Gastroesophageal sphincter (tissue), 4 donors: ENCODE measurements around the gene MATN1. TPM values are rescaled to one million over a fixed set of nuclear protein-coding genes. Genes with fewer than 3 reads are reported as not detected.

ENCODE experiments used
- ATAC-seq: fragments of 150-250 bp; one replicate; pipeline ENCODE4 v1.9.1; 2016; ENCODE audit warnings: mild to moderate bottlenecking, moderate library complexity
- H3K27ac ChIP-seq, 4 donors: fragments of 200-600 bp; sonication (generic) in 3 of 4; 1 replicate in 3 of 4; 2 replicates in 1 of 4; pipeline ENCODE4 v1.5.1; 2016 to 2019
- H3K27me3 ChIP-seq: fragments of 200-600 bp; sonication (generic); one replicate; pipeline ENCODE4 v1.5.1; 2019
- H3K36me3 ChIP-seq, 2 donors: fragments of 200-600 bp; sonication (generic); one replicate each; pipeline ENCODE4 v1.5.1; 2019; ENCODE audit warnings: control low read depth in 1 of 2
- H3K4me1 ChIP-seq, 3 donors: fragments of 200-600 bp; sonication (generic); 1 replicate in 2 of 3; 2 replicates in 1 of 3; pipeline ENCODE4 v1.5.1; 2016 to 2019; ENCODE audit warnings: control low read depth in 2 of 3
- H3K4me3 ChIP-seq, 2 donors: fragments of 200-600 bp; sonication (generic); one replicate each; pipeline ENCODE4 v1.5.1; 2019; ENCODE audit warnings: mild to moderate bottlenecking in 1 of 2, moderate library complexity in 1 of 2
- H3K9me3 ChIP-seq, 3 donors: fragments of 200-600 bp; sonication (generic); one replicate each; pipeline ENCODE4 v1.5.1; 2017 to 2019; ENCODE audit warnings: control low read depth in 2 of 3
- CTCF ChIP-seq, 4 experiments: fragments of 200-600 bp in 2 of 4; fragments of 450-650 bp in 2 of 4; sonication (generic) in 1 of 4; IDR thresholded peaks; one replicate each; pipeline ENCODE4 v1.5.1; 2017 to 2019; ENCODE audit warnings: antibody characterized with exemption in 4 of 4, mild to moderate bottlenecking in 2 of 4, moderate library complexity in 2 of 4
- EP300 ChIP-seq: sonication (generic); formaldehyde crosslinking; IDR thresholded peaks from one replicate; pipeline ENCODE4 v1.6.1; 2017; ENCODE audit warnings: antibody characterized with exemption, mild to moderate bottlenecking
- POLR2A ChIP-seq, 2 donors: fragments of 450-650 bp; IDR thresholded peaks; one replicate each; pipeline ENCODE4 v1.6.1; 2017; ENCODE audit warnings: antibody characterized with exemption in 2 of 2, mild to moderate bottlenecking in 2 of 2, moderate library complexity in 1 of 2
- POLR2AphosphoS5 ChIP-seq: sonication (generic); formaldehyde crosslinking; IDR thresholded peaks from one replicate; pipeline ENCODE4 v1.6.1; 2017; ENCODE audit warnings: antibody characterized with exemption
- WGBS, 2 donors: methylation state at CpG; one replicate each; pipeline ENCODE4 v1.1.5; 2018; ENCODE audit warnings: low coverage in 1 of 2; 5-methylcytosine and 5-hydroxymethylcytosine counted together
- total RNA-seq, 4 donors: library from RNA; depleted of rRNA; stranded (reverse); fragments of >200 nt; gene quantifications; one replicate each; pipeline ENCODE4 v1.1.0, GENCODE V29; 2016

The MATN1 gene
- total RNA-seq, 4 donors from 2014 or later, result not detected

DNA sequence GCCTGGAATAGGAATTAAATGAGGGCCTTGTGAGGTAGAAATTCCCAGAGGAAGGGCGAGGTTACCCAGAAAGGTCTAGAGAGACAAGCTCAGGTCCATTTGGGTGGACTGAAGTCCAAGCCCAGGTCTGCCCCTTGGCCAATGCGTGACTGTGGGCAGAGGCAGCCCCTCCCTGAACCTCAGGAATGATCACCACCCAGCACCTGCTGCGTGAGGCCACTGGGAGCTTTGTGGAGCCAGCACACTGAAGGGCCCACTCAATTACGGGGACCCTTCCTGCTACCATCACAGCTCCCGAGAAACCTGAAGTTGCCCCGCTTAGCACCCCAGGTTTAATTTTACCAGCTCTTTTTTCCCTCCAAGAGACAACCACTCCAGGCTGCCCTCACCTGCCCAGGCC is 6.5 kb upstream of the MATN1 start:
- Histone ChIP-seq H3K4me1 (peaks cover 0 to 8% (median 0%) of the 10 kb centered on the region in 3 donors), H3K4me3 (no peak overlapping the region), H3K36me3 (peaks cover 0 to 17% of the 10 kb centered on the region in 2 donors), H3K27ac (no peak overlapping the region), H3K27me3 (peaks cover 7% of the 10 kb centered on the region), H3K9me3 (no peaks in the 10 kb centered on the region)
- 100% methylated on average over 1 of the region's 6 CpGs; no CpG with 5 or more reads in 1 of the 2 donors for WGBS, 2 donors
- no peak for ATAC-seq
- TF ChIP-seq POLR2A (IDR thresholded peaks at IDR 0.05), result no peak
- no peak for TF ChIP-seq EP300
- no peak for TF ChIP-seq POLR2AphosphoS5
- no peak for TF ChIP-seq CTCF (IDR thresholded peaks at IDR 0.05)

GRCh38 chr1:30728832-30729638 is 5.7 kb upstream of the MATN1 start:
- WGBS, 2 donors, result 38% methylated on average over 2 of the region's 17 CpGs; no CpG with 5 or more reads in 1 of the 2 donors
- Histone ChIP-seq H3K27me3 (peaks cover 7% of the 10 kb centered on the region), H3K4me1 (peaks cover 0 to 8% (median 0%) of the 10 kb centered on the region in 3 donors), H3K4me3 (no peak overlapping the region), H3K9me3 (no peaks in the 10 kb centered on the region), H3K27ac (no peak overlapping the region), H3K36me3 (peaks cover 0 to 24% of the 10 kb centered on the region in 2 donors)
- TF ChIP-seq POLR2AphosphoS5 (no peak), EP300 (no peak), CTCF (IDR thresholded peaks at IDR 0.05) (no peak), POLR2A (IDR thresholded peaks at IDR 0.05) (no peak)
- no peak for ATAC-seq

GRCh38 chr1:30728340-30728739 is 5.0 kb upstream of the MATN1 start:
- H3K9me3 ChIP-seq, result no peaks in the 10 kb centered on the region
- 78 to 86% methylated on average over 6 of the region's 8 CpGs for WGBS, 2 donors
- H3K27me3 ChIP-seq, result no peaks in the 10 kb centered on the region
- ATAC-seq, result no peak
- H3K27ac ChIP-seq, result no peak overlapping the region
- H3K4me3 ChIP-seq, result no peak overlapping the region
- TF ChIP-seq POLR2A (IDR thresholded peaks at IDR 0.05) (no peak), POLR2AphosphoS5 (no peak), CTCF (IDR thresholded peaks at IDR 0.05) (no peak), EP300 (no peak)
- peaks cover 0 to 30% of the 10 kb centered on the region in 2 donors for H3K36me3 ChIP-seq
- peaks cover 0 to 8% (median 0%) of the 10 kb centered on the region in 3 donors for H3K4me1 ChIP-seq

GRCh38 chr1:30727824-30728223 is 4.4 kb upstream of the MATN1 start:
- peaks cover 0 to 33% of the 10 kb centered on the region in 2 donors for H3K36me3 ChIP-seq
- peaks cover 0 to 8% (median 0%) of the 10 kb centered on the region in 3 donors for H3K4me1 ChIP-seq
- H3K27me3 ChIP-seq, result no peaks in the 10 kb centered on the region
- TF ChIP-seq CTCF (IDR thresholded peaks at IDR 0.05) (no peak), POLR2AphosphoS5 (no peak), POLR2A (IDR thresholded peaks at IDR 0.05) (no peak), EP300 (no peak)
- no peak overlapping the region for H3K27ac ChIP-seq
- H3K9me3 ChIP-seq, result no peaks in the 10 kb centered on the region
- no CpG with 5 or more reads among the region's 2 CpGs for WGBS, 2 donors
- H3K4me3 ChIP-seq, result no peak overlapping the region
- no peak for ATAC-seq
